WTC11 (cell line): Measurements from ENCODE around the gene BICD1. TPM values are rescaled to one million over a fixed set of nuclear protein-coding genes. Genes with fewer than 3 reads are reported as not detected.

Experiments
- ATAC-seq: fragments of 200-7000 bp; cut with Tn5 transposase; 2 replicates; pipeline ENCODE4 v1.10.0; 2021; ENCODE audit warnings: mild to moderate bottlenecking, moderate library complexity
- CTCF ChIA-PET: fragments of 300-600 bp; sonication (Branson Sonifier 250); formaldehyde crosslinking; loops from one replicate; lab custom pipeline; 2021; ENCODE audit warnings: antibody characterized with exemption; lab: Charles Lee
- POLR2A ChIA-PET: fragments of 350-600 bp; sonication (Branson Sonifier 250); formaldehyde crosslinking; loops from one replicate; lab custom pipeline; 2021; ENCODE audit warnings: antibody characterized with exemption; lab: Charles Lee
- DNase-seq: peaks from one replicate; pipeline ENCODE4 v3.0.0; 2021; ENCODE audit warnings: low spot score
- H3K27ac Mint-ChIP-seq: 2 replicates; pipeline ENCODE4 v1.8.0; 2021; ENCODE audit warnings: mixed read lengths
- H3K27me3 Mint-ChIP-seq: 2 replicates; pipeline ENCODE4 v1.8.0; 2021; ENCODE audit warnings: low read depth, mild to moderate bottlenecking, moderate library complexity, mixed read lengths
- H3K36me3 Mint-ChIP-seq: 2 replicates; pipeline ENCODE4 v1.8.0; 2021; ENCODE audit warnings: mixed read lengths
- H3K4me1 Mint-ChIP-seq: 2 replicates; pipeline ENCODE4 v1.8.0; 2022; ENCODE audit warnings: mixed read lengths
- H3K4me3 Mint-ChIP-seq: 2 replicates; pipeline ENCODE4 v1.8.0; 2021; ENCODE audit warnings: mild to moderate bottlenecking, moderate library complexity, mixed read lengths
- H3K9me3 Mint-ChIP-seq: 2 replicates; pipeline ENCODE4 v1.8.0; 2021; ENCODE audit warnings: mixed read lengths
- AFF4 ChIP-seq: sonication (generic); formaldehyde crosslinking; IDR thresholded peaks from 2 replicates; pipeline ENCODE4 v1.8.1; 2023; ENCODE audit warnings: mild to moderate bottlenecking, missing genetic modification reagents, borderline replicate concordance
- ATF3 ChIP-seq: sonication (generic); formaldehyde crosslinking; conservative IDR thresholded peaks from 2 replicates; pipeline ENCODE4 v1.8.1; 2022; ENCODE audit warnings: mild to moderate bottlenecking, missing genetic modification reagents
- CBFB ChIP-seq: sonication (generic); formaldehyde crosslinking; IDR thresholded peaks from 2 replicates; pipeline ENCODE4 v1.8.1; 2022; ENCODE audit warnings: mild to moderate bottlenecking, low read depth, missing genetic modification reagents
- CDX4 ChIP-seq: fragments of 250-450 bp; sonication (Bioruptor Pico); IDR thresholded peaks from 2 replicates; pipeline ENCODE4 v1.9.0; 2021; ENCODE audit warnings: moderate library complexity, mild to moderate bottlenecking, inconsistent platforms, borderline replicate concordance
- CREB1 ChIP-seq: sonication (generic); formaldehyde crosslinking; IDR thresholded peaks from 2 replicates; pipeline ENCODE4 v1.8.0; 2023; ENCODE audit warnings: mild to moderate bottlenecking, missing genetic modification reagents
- E2F5 ChIP-seq: sonication (generic); formaldehyde crosslinking; IDR thresholded peaks from 2 replicates; pipeline ENCODE4 v1.8.1; 2022; ENCODE audit warnings: mild to moderate bottlenecking, moderate library complexity, missing genetic modification reagents
- ELF4 ChIP-seq: sonication (generic); formaldehyde crosslinking; IDR thresholded peaks from 2 replicates; pipeline ENCODE4 v1.8.1; 2022; ENCODE audit warnings: low read depth, mild to moderate bottlenecking, moderate library complexity, missing genetic modification reagents
- ESRRA ChIP-seq: sonication (generic); formaldehyde crosslinking; IDR thresholded peaks from 2 replicates; pipeline ENCODE4 v1.8.1; 2022; ENCODE audit warnings: mild to moderate bottlenecking, missing genetic modification reagents, borderline replicate concordance
- FOXK1 ChIP-seq: sonication (generic); formaldehyde crosslinking; IDR thresholded peaks from 2 replicates; pipeline ENCODE4 v1.8.0; 2022; ENCODE audit warnings: mild to moderate bottlenecking, moderate library complexity, missing genetic modification reagents
- GABPB1 ChIP-seq: sonication (generic); formaldehyde crosslinking; IDR thresholded peaks from 2 replicates; pipeline ENCODE4 v1.8.1; 2023; ENCODE audit warnings: mild to moderate bottlenecking, missing genetic modification reagents
- GRHL2 ChIP-seq: fragments of 250-450 bp; sonication (Bioruptor Pico); IDR thresholded peaks from 2 replicates; pipeline ENCODE4 v1.8.0; 2022; ENCODE audit warnings: mild to moderate bottlenecking, moderate library complexity; ENCODE audit not compliant: insufficient replicate concordance, severe bottlenecking
- HMGXB4 ChIP-seq: sonication (generic); formaldehyde crosslinking; IDR thresholded peaks from 2 replicates; pipeline ENCODE4 v1.8.1; 2023; ENCODE audit warnings: mild to moderate bottlenecking, moderate library complexity, missing genetic modification reagents
- IRF2 ChIP-seq: sonication (generic); formaldehyde crosslinking; IDR thresholded peaks from 2 replicates; pipeline ENCODE4 v1.8.0; 2022; ENCODE audit warnings: low read depth, missing genetic modification reagents, borderline replicate concordance
- KAT7 ChIP-seq: sonication (generic); formaldehyde crosslinking; IDR thresholded peaks from 2 replicates; pipeline ENCODE4 v1.8.1; 2023; ENCODE audit warnings: missing genetic modification reagents, mild to moderate bottlenecking, borderline replicate concordance
- MLX ChIP-seq: sonication (generic); formaldehyde crosslinking; IDR thresholded peaks from 2 replicates; pipeline ENCODE4 v1.8.1; 2023; ENCODE audit warnings: mild to moderate bottlenecking, missing genetic modification reagents, moderate library complexity
- MXD4 ChIP-seq: fragments of 250-450 bp; sonication (Bioruptor Pico); IDR thresholded peaks from 2 replicates; pipeline ENCODE4 v1.8.0; 2021; ENCODE audit warnings: mild to moderate bottlenecking, moderate library complexity, borderline replicate concordance
- NFATC4 ChIP-seq: fragments of 250-450 bp; sonication (Bioruptor Pico); IDR thresholded peaks from 2 replicates; pipeline ENCODE4 v1.9.0; 2021; ENCODE audit warnings: mild to moderate bottlenecking
- NR3C1 ChIP-seq: sonication (generic); formaldehyde crosslinking; conservative IDR thresholded peaks from 2 replicates; pipeline ENCODE4 v1.8.1; 2023; ENCODE audit warnings: low read depth, mild to moderate bottlenecking, missing genetic modification reagents
- OVOL2 ChIP-seq: fragments of 250-450 bp; sonication (Bioruptor Pico); IDR thresholded peaks from 2 replicates; pipeline ENCODE4 v1.9.0; 2021; ENCODE audit warnings: mild to moderate bottlenecking, borderline replicate concordance
- PRRX2 ChIP-seq: fragments of 250-450 bp; sonication (Bioruptor Pico); IDR thresholded peaks from 2 replicates; pipeline ENCODE4 v1.8.0; 2021; ENCODE audit warnings: mild to moderate bottlenecking
- SMAD3 ChIP-seq: sonication (generic); formaldehyde crosslinking; IDR thresholded peaks from 2 replicates; pipeline ENCODE4 v1.8.0; 2022; ENCODE audit warnings: missing genetic modification reagents, mild to moderate bottlenecking, borderline replicate concordance
- TCF7 ChIP-seq: sonication (generic); formaldehyde crosslinking; IDR thresholded peaks from 2 replicates; pipeline ENCODE4 v1.8.0; 2022; ENCODE audit warnings: mild to moderate bottlenecking, low read depth, missing genetic modification reagents, moderate library complexity
- ZBTB21 ChIP-seq: sonication (generic); formaldehyde crosslinking; IDR thresholded peaks from 2 replicates; pipeline ENCODE4 v1.8.1; 2023; ENCODE audit warnings: mild to moderate bottlenecking, missing genetic modification reagents, borderline replicate concordance
- ZBTB43 ChIP-seq: sonication (generic); formaldehyde crosslinking; IDR thresholded peaks from 2 replicates; pipeline ENCODE4 v1.8.1; 2023; ENCODE audit warnings: mild to moderate bottlenecking, missing genetic modification reagents
- ZNF317 ChIP-seq: sonication (generic); formaldehyde crosslinking; IDR thresholded peaks from 2 replicates; pipeline ENCODE4 v1.8.1; 2023; ENCODE audit warnings: low read depth, mild to moderate bottlenecking, moderate library complexity, missing genetic modification reagents, borderline replicate concordance
- ZNF425 ChIP-seq: fragments of 250-450 bp; sonication (Bioruptor Pico); conservative IDR thresholded peaks from 2 replicates; pipeline ENCODE4 v1.9.0; 2021; ENCODE audit warnings: mild to moderate bottlenecking
- ZNF671 ChIP-seq: fragments of 250-450 bp; sonication (Bioruptor Pico); IDR thresholded peaks from 2 replicates; pipeline ENCODE4 v1.8.0; 2021; ENCODE audit warnings: mild to moderate bottlenecking
- total RNA-seq: library from RNA; stranded (reverse); gene quantifications from 3 replicates; pipeline ENCODE4 v1.2.3, GENCODE V29; 2021

Gene BICD1
- total RNA-seq, 1 experiment from 2014 or later: 69.4 TPM

GRCh38 chr12:32344047-32344446 is 237.4 kb downstream of the BICD1 start (continued):
- TF ChIP-seq AFF4 (CRISPR knock-in tag): no peak
- no peak for TF ChIP-seq NFATC4 (CRISPR knock-in tag)
- TF ChIP-seq ZBTB43: no peak
- no peak for TF ChIP-seq ZNF317
- TF ChIP-seq ESRRA: no peak
- TF ChIP-seq TCF7: no peak
- TF ChIP-seq CBFB: no peak
- TF ChIP-seq ELF4 (CRISPR knock-in tag): no peak
- TF ChIP-seq ZNF425 (CRISPR knock-in tag): no peak
- no peak for TF ChIP-seq GRHL2 (CRISPR knock-in tag)
- TF ChIP-seq CREB1 (CRISPR knock-in tag): no peak

- no peak overlapping the region for H3K4me3 Mint-ChIP-seq
- H3K27me3 Mint-ChIP-seq: no peaks in the 10 kb centered on the region
- no peaks in the 10 kb centered on the region for H3K9me3 Mint-ChIP-seq
- no peak overlapping the region for H3K27ac Mint-ChIP-seq
- POLR2A ChIA-PET: no interaction called here
- CTCF ChIA-PET: no interaction called here
- H3K4me1 Mint-ChIP-seq: no peaks in the 10 kb centered on the region
- H3K36me3 Mint-ChIP-seq: peaks cover 11% of the 10 kb centered on the region
- DNase-seq: no peak
- no peak for ATAC-seq
- TF ChIP-seq HMGXB4: no peak
- no peak for TF ChIP-seq GABPB1 (CRISPR knock-in tag)
- TF ChIP-seq PRRX2: no peak
- TF ChIP-seq ESRRA: no peak
- TF ChIP-seq ZBTB21: no peak
- TF ChIP-seq FOXK1 (CRISPR knock-in tag): no peak
- no peak for TF ChIP-seq KAT7 (CRISPR knock-in tag)
- no peak for TF ChIP-seq SMAD3 (CRISPR knock-in tag)
- no peak for TF ChIP-seq ZNF671 (CRISPR knock-in tag)
- no peak for TF ChIP-seq MLX
- no peak for TF ChIP-seq MXD4
- no peak for TF ChIP-seq IRF2 (CRISPR knock-in tag)
- TF ChIP-seq E2F5: no peak
- TF ChIP-seq GRHL2 (CRISPR knock-in tag): no peak
- TF ChIP-seq CDX4 (CRISPR knock-in tag): no peak
- TF ChIP-seq ATF3 (CRISPR knock-in tag): no peak
- TF ChIP-seq NR3C1 (CRISPR knock-in tag): no peak
- no peak for TF ChIP-seq OVOL2 (CRISPR knock-in tag)
These were observed 246.9 kb downstream of the BICD1 start for GRCh38 chr12:32353540-32353939.
